Adrenal gland (tissue), 12 donors: ENCODE measurements around the gene TNFRSF14. TPM values are rescaled to one million over a fixed set of nuclear protein-coding genes. Genes with fewer than 3 reads are reported as not detected.

Source experiments
- DNase-seq, 7 donors: peaks; one replicate each; pipeline ENCODE4 v3.0.0-alpha.2; 2019 to 2020
- H3K27ac ChIP-seq, 5 donors: fragments of 200-600 bp; sonication (generic) in 4 of 5; 1 replicate in 3 of 5; 2 replicates in 2 of 5; pipeline versions ENCODE4 v1.5.1 to v1.8.0; 2016 to 2020; ENCODE audit warnings: mild to moderate bottlenecking in 1 of 5
- H3K27me3 ChIP-seq: fragments of 200-600 bp; 2 replicates; pipeline ENCODE4 v1.8.0; 2021
- H3K36me3 ChIP-seq, 2 donors: fragments of 200-600 bp; replicated peaks in 1 of 2; 1 replicate in 1 of 2; 2 replicates in 1 of 2; pipeline versions ENCODE4 v1.5.1 to v1.8.0; 2018 to 2022
- H3K4me1 ChIP-seq, 2 donors: fragments of 200-600 bp; replicated peaks in 1 of 2; 1 replicate in 1 of 2; 2 replicates in 1 of 2; pipeline versions ENCODE4 v1.5.1 to v1.8.0; 2018 to 2021
- H3K4me3 ChIP-seq, 4 donors: fragments of 200-600 bp; sonication (generic) in 3 of 4; one replicate each; pipeline ENCODE4 v1.5.1; 2016 to 2018
- H3K9me3 ChIP-seq, 3 donors: fragments of 200-600 bp; sonication (generic) in 1 of 3; replicated peaks in 1 of 3; 1 replicate in 2 of 3; 2 replicates in 1 of 3; pipeline versions ENCODE4 v1.5.1 to v1.8.0; 2016 to 2021
- POLR2A ChIP-seq, 2 donors: fragments of 450-650 bp; IDR thresholded peaks; one replicate each; pipeline ENCODE4 v1.6.1; 2017; ENCODE audit warnings: antibody characterized with exemption in 2 of 2, mild to moderate bottlenecking in 2 of 2, moderate library complexity in 1 of 2
- WGBS, 4 donors: extraction: QIAGEN DNeasy Blood & Tissue Kit in 2 of 4; methylation state at CpG; one replicate each; pipeline versions ENCODE4 v1.1.5 to v1.1.7; 2013 to 2017; 5-methylcytosine and 5-hydroxymethylcytosine counted together
- intact Hi-C, 2 donors: fragments of 100-400 bp; cut with DNase I; formaldehyde crosslinking; loops; one replicate each; pipeline versions ENCODE4 v1.14.1 to v1.15.0; 2022 to 2023
- polyA plus RNA-seq, 3 donors: library from polyadenylated mRNA; stranded (reverse); fragments of 200-250 nt in 2 of 3; fragments of 350-450 nt in 1 of 3; fragmentation: Illumina TruSeq in 1 of 3; extraction: RNeasy Lipid Tissue Mini Kit (QIAGEN cat#74804) in 1 of 3; gene quantifications; one replicate each; pipeline ENCODE4 v1.2.3, GENCODE V29; 2013 to 2014
- total RNA-seq, 9 donors: library from RNA; depleted of rRNA in 4 of 9; stranded (reverse); fragments of >200 nt in 4 of 9; fragments of 120-200 nt in 1 of 9; fragmentation: NEBNext Ultra II Directional in 1 of 9; extraction: Animal tissue kit (Norgen Biotek cat#: 25700) in 1 of 9; gene quantifications; one replicate each; pipeline versions ENCODE4 v1.1.0 to v1.2.4, GENCODE V29; 2013 to 2023
- TF ChIP-seq, protein P1 (sequence below), 6 experiments: fragments of 450-650 bp in 4 of 6; fragments of 200-600 bp in 2 of 6; sonication (generic) in 1 of 6; IDR thresholded peaks; 1 replicate in 5 of 6; 2 replicates in 1 of 6; pipeline versions ENCODE4 v1.5.1 to v1.8.0; 2016 to 2021; ENCODE audit warnings: antibody characterized with exemption in 6 of 6, mild to moderate bottlenecking in 2 of 6, moderate library complexity in 1 of 6
- donor health status: healthy with polysubstance abuse.
- donor health status: Bipolar disorder and iron deficiency.
- donor health status: DM: yes; HTN: yes; CAD: no.
- donor health status: DM: no; HTN: no; CAD: no.
- donor health status: DM: no; HTN: no; CAD: no.
- donor health status: DM: yes; HTN: yes; CAD: no.

The TNFRSF14 gene
- total and polyA plus RNA-seq, 12 donors, result 7.0 to 554 (median 116) TPM

DNA sequence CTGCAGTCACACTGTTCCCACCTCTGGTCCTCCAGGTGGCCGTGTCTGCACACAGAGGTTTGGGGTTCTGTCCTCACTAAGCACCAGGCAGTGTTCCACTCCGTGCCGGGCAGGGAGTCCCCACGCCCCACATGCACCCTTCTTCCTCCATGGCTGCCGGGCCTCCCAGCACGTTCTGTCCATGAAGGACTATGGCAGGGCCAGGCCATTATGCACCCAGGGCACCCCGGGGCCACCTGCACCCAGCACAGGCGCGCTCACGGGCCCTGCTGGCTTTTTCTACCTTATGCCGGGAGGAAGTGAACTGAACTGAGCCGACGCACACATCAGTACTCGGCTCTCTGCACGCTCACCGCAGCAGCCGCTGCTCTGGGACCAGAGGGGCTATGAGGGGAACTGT is 40.0 kb upstream of the TNFRSF14 start:
- Histone ChIP-seq H3K4me1 (no peaks in the 10 kb centered on the region), H3K27ac (no peak overlapping the region), H3K9me3 (no peaks in the 10 kb centered on the region), H3K27me3 (no peaks in the 10 kb centered on the region), H3K4me3 (no peak overlapping the region), H3K36me3 (peaks cover 0 to 94% of the 10 kb centered on the region in 2 donors)
- no peak for DNase-seq
- intact Hi-C loops, result no loop called here
- TF ChIP-seq POLR2A (IDR thresholded peaks at IDR 0.05), result no peak
- TF ChIP-seq, protein P1, sequence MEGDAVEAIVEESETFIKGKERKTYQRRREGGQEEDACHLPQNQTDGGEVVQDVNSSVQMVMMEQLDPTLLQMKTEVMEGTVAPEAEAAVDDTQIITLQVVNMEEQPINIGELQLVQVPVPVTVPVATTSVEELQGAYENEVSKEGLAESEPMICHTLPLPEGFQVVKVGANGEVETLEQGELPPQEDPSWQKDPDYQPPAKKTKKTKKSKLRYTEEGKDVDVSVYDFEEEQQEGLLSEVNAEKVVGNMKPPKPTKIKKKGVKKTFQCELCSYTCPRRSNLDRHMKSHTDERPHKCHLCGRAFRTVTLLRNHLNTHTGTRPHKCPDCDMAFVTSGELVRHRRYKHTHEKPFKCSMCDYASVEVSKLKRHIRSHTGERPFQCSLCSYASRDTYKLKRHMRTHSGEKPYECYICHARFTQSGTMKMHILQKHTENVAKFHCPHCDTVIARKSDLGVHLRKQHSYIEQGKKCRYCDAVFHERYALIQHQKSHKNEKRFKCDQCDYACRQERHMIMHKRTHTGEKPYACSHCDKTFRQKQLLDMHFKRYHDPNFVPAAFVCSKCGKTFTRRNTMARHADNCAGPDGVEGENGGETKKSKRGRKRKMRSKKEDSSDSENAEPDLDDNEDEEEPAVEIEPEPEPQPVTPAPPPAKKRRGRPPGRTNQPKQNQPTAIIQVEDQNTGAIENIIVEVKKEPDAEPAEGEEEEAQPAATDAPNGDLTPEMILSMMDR (IDR thresholded peaks at IDR 0.05), result no peak
- WGBS, 4 donors, result 91 to 98% (median 95%) methylated on average over 8 to 17 of the region's 17 CpGs

DNA sequence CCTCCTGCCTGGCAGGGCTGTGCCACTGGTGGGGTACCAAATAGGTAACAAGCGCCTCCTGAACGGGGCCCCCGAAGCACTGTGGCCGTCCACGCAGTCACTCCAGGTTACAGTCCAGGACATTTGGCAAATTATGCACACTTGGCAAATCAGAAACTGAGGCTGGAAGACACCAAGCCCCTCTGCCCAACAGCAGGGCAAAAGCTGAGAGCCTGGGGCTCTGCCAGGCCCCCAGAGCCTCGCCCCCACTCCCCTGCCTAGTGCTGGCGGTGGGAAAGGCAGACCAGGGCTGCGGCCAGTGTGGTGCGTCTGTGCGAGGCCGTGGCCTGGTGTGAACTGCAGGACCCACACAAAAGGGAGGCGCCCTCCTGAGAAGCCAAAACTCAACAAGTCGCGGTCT is 39.2 kb upstream of the TNFRSF14 start:
- Histone ChIP-seq H3K27me3 (no peaks in the 10 kb centered on the region), H3K27ac (no peak overlapping the region), H3K4me1 (no peaks in the 10 kb centered on the region), H3K4me3 (no peak overlapping the region), H3K36me3 (peaks cover 0 to 94% of the 10 kb centered on the region in 2 donors), H3K9me3 (no peaks in the 10 kb centered on the region)
- intact Hi-C loops, result no loop called here
- 96 to 100% (median 96%) methylated on average over 7 to 14 of the region's 14 CpGs for WGBS, 4 donors
- TF ChIP-seq POLR2A (IDR thresholded peaks at IDR 0.05), result no peak
- TF ChIP-seq, protein P1 (IDR thresholded peaks at IDR 0.05), result no peak
- no peak for DNase-seq

DNA sequence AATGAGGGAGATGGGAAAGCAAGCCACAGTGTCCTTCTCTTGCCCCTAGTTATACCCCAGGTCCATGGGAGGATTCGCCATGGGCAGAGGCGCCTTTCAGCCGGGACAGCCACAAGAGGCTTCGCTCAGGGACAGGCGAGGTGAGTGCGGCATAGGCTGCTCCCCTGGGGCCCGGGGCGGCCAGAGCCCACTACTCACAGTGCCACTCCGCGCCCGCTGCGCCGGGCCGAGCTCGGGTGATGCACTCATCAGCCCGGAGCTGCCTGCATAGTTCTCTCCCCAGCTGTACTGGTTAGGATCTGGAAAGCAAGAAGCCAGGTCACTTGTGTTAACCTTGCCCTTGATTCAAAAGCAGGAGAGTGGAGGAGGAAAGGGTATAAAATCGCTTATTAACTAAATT is 38.2 kb upstream of the TNFRSF14 start:
- no peak overlapping the region for H3K27ac ChIP-seq
- 95 to 97% (median 96%) methylated on average over 17 of the region's 17 CpGs for WGBS, 4 donors
- H3K27me3 ChIP-seq, result no peaks in the 10 kb centered on the region
- no peak overlapping the region for H3K4me3 ChIP-seq
- intact Hi-C loops, result no loop called here
- peaks cover 0 to 84% of the 10 kb centered on the region in 2 donors for H3K36me3 ChIP-seq
- H3K9me3 ChIP-seq, result no peaks in the 10 kb centered on the region
- no peak for TF ChIP-seq POLR2A (IDR thresholded peaks at IDR 0.05)
- TF ChIP-seq, protein P1 (IDR thresholded peaks at IDR 0.05), result no peak
- peaks cover 0 to under 1% of the 10 kb centered on the region in 2 donors for H3K4me1 ChIP-seq
- DNase-seq, result no peak

DNA sequence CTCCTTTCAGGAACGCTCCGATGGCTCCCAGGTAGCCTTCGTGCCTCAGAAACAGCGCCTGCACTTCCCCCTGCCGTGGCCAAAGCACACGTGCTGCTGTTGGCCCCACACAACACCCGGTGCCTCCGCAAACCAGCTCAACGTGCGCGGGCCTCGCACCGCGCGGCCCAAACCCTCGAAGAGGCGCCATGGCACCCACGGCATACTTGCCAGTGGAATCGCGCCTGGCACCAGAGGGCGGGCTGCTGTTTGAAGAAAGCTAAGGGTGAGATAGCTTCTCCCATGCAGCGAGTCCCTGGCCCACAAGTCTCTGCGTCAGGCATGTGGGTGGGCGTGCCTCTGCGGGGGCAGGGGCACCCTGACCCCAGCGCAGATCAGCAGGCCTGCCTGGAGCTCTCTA is 37.6 kb upstream of the TNFRSF14 start:
- DNase-seq, result no peak
- WGBS, 4 donors, result 91 to 95% (median 94%) methylated on average over 16 to 26 of the region's 26 CpGs
- no peak overlapping the region for H3K27ac ChIP-seq
- peaks cover 0 to 78% of the 10 kb centered on the region in 2 donors for H3K36me3 ChIP-seq
- H3K9me3 ChIP-seq, result no peaks in the 10 kb centered on the region
- H3K27me3 ChIP-seq, result no peaks in the 10 kb centered on the region
- intact Hi-C loops, result no loop called here
- TF ChIP-seq, protein P1 (IDR thresholded peaks at IDR 0.05), result no peak
- no peak for TF ChIP-seq POLR2A (IDR thresholded peaks at IDR 0.05)
- no peak overlapping the region for H3K4me3 ChIP-seq
- peaks cover 0 to 5% of the 10 kb centered on the region in 2 donors for H3K4me1 ChIP-seq
